Measurements from ENCODE around the gene CD101.

Gene CD101

GRCh38 chr1:117020526-117021156 lies 19.1 kb downstream of the CD101 start:
- DNase-seq = peak in 1 of 2 donors; percentile 58

GRCh38 chr1:117022114-117022513 lies 20.6 kb downstream of the CD101 start:
- no peak for DNase-seq

GRCh38 chr1:117025568-117025967 lies 24.0 kb downstream of the CD101 start:
- DNase-seq = no peak

- no peak for DNase-seq
Observed at GRCh38 chr1:117026361-117026760, 24.8 kb downstream of the CD101 start.

- DNase-seq = no peak
Observed at GRCh38 chr1:117029685-117030084, 28.1 kb downstream of the CD101 start.

GRCh38 chr1:117030271-117030877 lies 28.8 kb downstream of the CD101 start:
- DNase-seq = no peak

GRCh38 chr1:117032266-117032665 lies 30.7 kb downstream of the CD101 start:
- no peak for DNase-seq

GRCh38 chr1:117032681-117033539 lies 31.4 kb downstream of the CD101 start:
- DNase-seq = no peak

GRCh38 chr1:117033772-117034171 lies 32.2 kb downstream of the CD101 start:
- no peak for DNase-seq

GRCh38 chr1:117034791-117035290 lies 33.3 kb downstream of the CD101 start:
- no peak for DNase-seq

GRCh38 chr1:117036018-117036461 lies 34.5 kb downstream of the CD101 start:
- no peak for DNase-seq

- DNase-seq = no peak
Observed at GRCh38 chr1:117037802-117038201, 36.2 kb downstream of the CD101 start.

GRCh38 chr1:117038236-117038635 lies 36.7 kb downstream of the CD101 start:
- DNase-seq = no peak

GRCh38 chr1:117044217-117044616 lies 42.7 kb downstream of the CD101 start:
- DNase-seq = no peak

GRCh38 chr1:117045644-117046043 lies 44.1 kb downstream of the CD101 start:
- DNase-seq = no peak

GRCh38 chr1:117046781-117047180 lies 45.2 kb downstream of the CD101 start:
- no peak for DNase-seq

GRCh38 chr1:117047271-117047670 lies 45.7 kb downstream of the CD101 start:
- DNase-seq = no peak

GRCh38 chr1:117049857-117050256 lies 48.3 kb downstream of the CD101 start:
- DNase-seq = no peak

- no peak for DNase-seq
Observed at GRCh38 chr1:117051224-117052064, 49.9 kb downstream of the CD101 start.

- DNase-seq = no peak
Observed at GRCh38 chr1:117054068-117054467, 52.5 kb downstream of the CD101 start.

- DNase-seq = no peak
Observed at GRCh38 chr1:117058810-117059209, 57.2 kb downstream of the CD101 start.

- DNase-seq = no peak
Observed at GRCh38 chr1:117059334-117059677, 57.7 kb downstream of the CD101 start.
